Neuronal stem cell (in vitro differentiated cells): ENCODE data around the gene MEIG1.
"Not testable (repeated sequence)": the region's sequence is repeated elsewhere in the genome, so short reads cannot be mapped to it uniquely, and the experiment has no call there.

Experiments
- DNase-seq: peaks from one replicate; pipeline ENCODE4 v3.0.0-alpha.2; 2013; ENCODE audit warnings: low spot score
- H2AFZ ChIP-seq: one replicate; pipeline ENCODE4 v1.6.1; 2013; ENCODE audit warnings: mild to moderate bottlenecking, low read length, inconsistent platforms
- H2AK5ac ChIP-seq: 2 replicates; pipeline ENCODE4 v1.6.1; 2013; ENCODE audit warnings: low read depth, mild to moderate bottlenecking, inconsistent platforms, low read length, moderate library complexity, mixed read lengths
- H2BK120ac ChIP-seq: 2 replicates; pipeline ENCODE4 v1.6.1; 2013; ENCODE audit warnings: low read depth, mild to moderate bottlenecking, inconsistent platforms, low read length, moderate library complexity, mixed read lengths
- H2BK12ac ChIP-seq: one replicate; pipeline ENCODE4 v1.6.1; 2013; ENCODE audit warnings: low read length, inconsistent platforms
- H2BK15ac ChIP-seq: 2 replicates; pipeline ENCODE4 v1.6.1; 2013; ENCODE audit warnings: mild to moderate bottlenecking, low read length, inconsistent platforms, mixed read lengths
- H2BK5ac ChIP-seq: one replicate; pipeline ENCODE4 v1.6.1; 2013; ENCODE audit warnings: inconsistent platforms, mild to moderate bottlenecking, low read length, moderate library complexity
- H3K14ac ChIP-seq: one replicate; pipeline ENCODE4 v1.6.1; 2013; ENCODE audit warnings: low read length, inconsistent platforms
- H3K18ac ChIP-seq: 2 replicates; pipeline ENCODE4 v1.6.1; 2013; ENCODE audit warnings: low read length, inconsistent platforms
- H3K23ac ChIP-seq: 2 replicates; pipeline ENCODE4 v1.6.1; 2013; ENCODE audit warnings: low read depth, mild to moderate bottlenecking, mixed read lengths, low read length, inconsistent platforms; ENCODE audit not compliant: poor library complexity
- H3K27ac ChIP-seq: replicated peaks from 3 replicates; pipeline ENCODE4 v1.5.1; 2013; ENCODE audit warnings: low read length, inconsistent platforms
- H3K27me3 ChIP-seq, 3 experiments: 2 replicates each; pipeline ENCODE4 v1.6.1; 2013; ENCODE audit warnings: low read length in 3 of 3, mild to moderate bottlenecking in 2 of 3, inconsistent platforms in 1 of 3, low read depth in 1 of 3, mixed read lengths in 1 of 3, moderate library complexity in 1 of 3; ENCODE audit not compliant: control insufficient read depth in 3 of 3, insufficient read depth in 3 of 3
- H3K36me3 ChIP-seq, 2 donors: replicated peaks in 1 of 2; 2 replicates each; pipeline ENCODE4 v1.6.1; 2013; ENCODE audit warnings: low read length in 2 of 2; ENCODE audit not compliant: control insufficient read depth in 2 of 2, insufficient read depth in 2 of 2
- H3K4ac ChIP-seq: 2 replicates; pipeline ENCODE4 v1.6.1; 2013; ENCODE audit warnings: inconsistent platforms, mild to moderate bottlenecking, low read length, moderate library complexity
- H3K4me1 ChIP-seq, 2 donors: 1 replicate in 1 of 2; 2 replicates in 1 of 2; pipeline ENCODE4 v1.6.1; 2013; ENCODE audit warnings: low read length in 2 of 2, low read depth in 1 of 2; ENCODE audit not compliant: control insufficient read depth in 2 of 2, insufficient read depth in 1 of 2
- H3K4me2 ChIP-seq: one replicate; pipeline ENCODE4 v1.6.1; 2013; ENCODE audit warnings: mild to moderate bottlenecking, low read length, inconsistent platforms; ENCODE audit not compliant: insufficient read depth, poor library complexity, severe bottlenecking
- H3K4me3 ChIP-seq, 2 donors: 2 replicates each; pipeline ENCODE4 v1.5.1; 2013; ENCODE audit warnings: low read length in 2 of 2, mild to moderate bottlenecking in 2 of 2, inconsistent platforms in 1 of 2, moderate library complexity in 1 of 2
- H3K79me1 ChIP-seq: one replicate; pipeline ENCODE4 v1.6.1; 2013; ENCODE audit warnings: low read depth, mild to moderate bottlenecking, inconsistent platforms, low read length, moderate library complexity
- H3K9ac ChIP-seq: one replicate; pipeline ENCODE4 v1.6.1; 2013; ENCODE audit warnings: mild to moderate bottlenecking, low read depth, low read length, inconsistent platforms; ENCODE audit not compliant: poor library complexity
- H3K9me3 ChIP-seq, 2 donors: replicated peaks in 1 of 2; 2 replicates each; pipeline versions ENCODE3 to v1.6.1; 2013; ENCODE audit warnings: low read length in 2 of 2, mild to moderate bottlenecking in 2 of 2, inconsistent platforms in 1 of 2, low read depth in 1 of 2, mixed read lengths in 1 of 2, moderate library complexity in 1 of 2; ENCODE audit not compliant: control insufficient read depth in 2 of 2, insufficient read depth in 1 of 2
- H4K8ac ChIP-seq: one replicate; pipeline ENCODE4 v1.6.1; 2013; ENCODE audit warnings: low read depth, mild to moderate bottlenecking, inconsistent platforms, low read length, moderate library complexity
- H4K91ac ChIP-seq: one replicate; pipeline ENCODE4 v1.6.1; 2013; ENCODE audit warnings: low read length, low read depth, mild to moderate bottlenecking, inconsistent platforms; ENCODE audit not compliant: poor library complexity
- WGBS, 2 donors: extraction: QIAGEN DNeasy Blood & Tissue Kit; methylation state at CpG; one replicate each; pipeline ENCODE4 v1.1.7; 2013; ENCODE audit warnings: missing lambda C conversion rate in 2 of 2, mixed read lengths in 1 of 2; ENCODE audit not compliant: insufficient read length in 2 of 2, insufficient replicate concordance in 1 of 2; ENCODE audit errors: extremely low coverage in 2 of 2; 5-methylcytosine and 5-hydroxymethylcytosine counted together

The MEIG1 gene

GRCh38 chr10:14995964-14996565 is 36.9 kb downstream of the MEIG1 start:
- Histone ChIP-seq H3K9me3 (no peaks in the 10 kb centered on the region), H3K79me1 (no peaks in the 10 kb centered on the region), H3K23ac (no peak overlapping the region), H2AFZ (no peak overlapping the region), H4K91ac (no peak overlapping the region), H3K4me2 (no peak overlapping the region), H3K36me3 (no peaks in the 10 kb centered on the region), H2BK5ac (no peak overlapping the region), H3K27me3 (no peaks in the 10 kb centered on the region), H3K4ac (no peak overlapping the region), H3K27ac (no peak overlapping the region), H3K4me3 (no peak overlapping the region), H2BK12ac (no peak overlapping the region), H3K18ac (no peak overlapping the region), H2AK5ac (no peak overlapping the region), H3K9ac (no peak overlapping the region), H2BK120ac (peak overlapping the region; percentile 31), H3K14ac (peak overlapping the region; percentile 8), H2BK15ac (no peak overlapping the region), H4K8ac (no peak overlapping the region), H3K4me1 (peaks cover 0 to 4% of the 10 kb centered on the region in 2 donors)
- no peak for DNase-seq
- no CpG with 5 or more reads among the region's 50 CpGs for WGBS, 2 donors

- peaks cover 0 to 12% of the 10 kb centered on the region in 2 donors for H3K4me1 ChIP-seq
- H3K36me3 ChIP-seq, H3K79me1 ChIP-seq, H3K23ac ChIP-seq, H2BK120ac ChIP-seq, H3K4me3 ChIP-seq, H2AFZ ChIP-seq, H3K9ac ChIP-seq, DNase-seq, H3K4me2 ChIP-seq, H2BK5ac ChIP-seq, H3K14ac ChIP-seq, H3K18ac ChIP-seq, H3K4ac ChIP-seq, H2BK12ac ChIP-seq, H3K9me3 ChIP-seq, H2BK15ac ChIP-seq, H3K27ac ChIP-seq, H3K27me3 ChIP-seq, H4K8ac ChIP-seq, H4K91ac ChIP-seq: not testable (repeated sequence)
- peak overlapping the region; percentile 79 for H2AK5ac ChIP-seq
- WGBS, 2 donors: no CpG with 5 or more reads among the region's 5 CpGs
Observed at GRCh38 chr10:15013530-15013929, 54.3 kb downstream of the MEIG1 start.

- Histone ChIP-seq H3K23ac (no peak overlapping the region), H2AK5ac (peak overlapping the region; percentile 70), H3K9me3 (no peaks in the 10 kb centered on the region), H3K4me3 (no peak overlapping the region), H3K18ac (no peak overlapping the region), H2BK12ac (no peak overlapping the region), H3K27ac (no peak overlapping the region), H2BK120ac (no peak overlapping the region), H3K4me2 (no peak overlapping the region), H3K14ac (no peak overlapping the region), H3K4ac (no peak overlapping the region), H4K91ac (no peak overlapping the region), H3K79me1 (no peaks in the 10 kb centered on the region), H3K27me3 (peaks cover 0 to 4% (median 0%) of the 10 kb centered on the region in 3 experiments), H2AFZ (no peak overlapping the region), H3K9ac (no peak overlapping the region), H2BK5ac (no peak overlapping the region), H2BK15ac (no peak overlapping the region), H3K36me3 (no peaks in the 10 kb centered on the region), H4K8ac (no peak overlapping the region), H3K4me1 (peaks cover 0 to 12% of the 10 kb centered on the region in 2 donors)
- no CpG with 5 or more reads among the region's 7 CpGs for WGBS, 2 donors
- DNase-seq: no peak
Observed at GRCh38 chr10:15015451-15015850, 56.3 kb downstream of the MEIG1 start.

GRCh38 chr10:15020966-15021365 is 61.8 kb downstream of the MEIG1 start:
- no CpG with 5 or more reads among the region's 5 CpGs for WGBS, 2 donors
- not testable (repeated sequence) for H3K4ac ChIP-seq, H4K91ac ChIP-seq, H3K79me1 ChIP-seq, H3K14ac ChIP-seq, H2AK5ac ChIP-seq, H3K4me2 ChIP-seq, H3K27ac ChIP-seq, H3K9me3 ChIP-seq, H2BK12ac ChIP-seq, H2BK15ac ChIP-seq, H3K23ac ChIP-seq, H2BK120ac ChIP-seq, DNase-seq, H3K18ac ChIP-seq, H3K9ac ChIP-seq, H4K8ac ChIP-seq, H3K4me1 ChIP-seq, H2BK5ac ChIP-seq, H3K27me3 ChIP-seq, H3K4me3 ChIP-seq, H3K36me3 ChIP-seq, H2AFZ ChIP-seq
